A549 treated with GW870086 at 1 μM for 4 hours (cell line): Measurements from ENCODE around the gene LZTFL1. TPM values are rescaled to one million over a fixed set of nuclear protein-coding genes. Genes with fewer than 3 reads are reported as not detected.

Source experiments
- total RNA-seq: library from RNA; stranded (reverse); fragments of 200-300 nt; extraction: Qiagen RNA extraction; gene quantifications from 5 replicates; pipeline ENCODE4 v1.2.3, GENCODE V29; 2022; ENCODE audit warnings: low read depth

Gene LZTFL1
- 12.2 to 17.1 TPM (median 15.1 TPM) in 5 replicates for total RNA-seq

GRCh38 chr3:45841757-45842491, at the start of gene LZTFL1:
TSS of gene LZTFL1 (minus strand) at chr3:45842119. CDS start at chr3:45841991, 128 bp downstream.

GRCh38 chr3:45885979-45886705, 44.2 kb upstream of the LZTFL1 start, which contains the start of gene CCR9:
TSS of gene CCR9 (plus strand) at chr3:45886543. CDS start at chr3:45894934, 8,391 bp downstream.

DNA sequence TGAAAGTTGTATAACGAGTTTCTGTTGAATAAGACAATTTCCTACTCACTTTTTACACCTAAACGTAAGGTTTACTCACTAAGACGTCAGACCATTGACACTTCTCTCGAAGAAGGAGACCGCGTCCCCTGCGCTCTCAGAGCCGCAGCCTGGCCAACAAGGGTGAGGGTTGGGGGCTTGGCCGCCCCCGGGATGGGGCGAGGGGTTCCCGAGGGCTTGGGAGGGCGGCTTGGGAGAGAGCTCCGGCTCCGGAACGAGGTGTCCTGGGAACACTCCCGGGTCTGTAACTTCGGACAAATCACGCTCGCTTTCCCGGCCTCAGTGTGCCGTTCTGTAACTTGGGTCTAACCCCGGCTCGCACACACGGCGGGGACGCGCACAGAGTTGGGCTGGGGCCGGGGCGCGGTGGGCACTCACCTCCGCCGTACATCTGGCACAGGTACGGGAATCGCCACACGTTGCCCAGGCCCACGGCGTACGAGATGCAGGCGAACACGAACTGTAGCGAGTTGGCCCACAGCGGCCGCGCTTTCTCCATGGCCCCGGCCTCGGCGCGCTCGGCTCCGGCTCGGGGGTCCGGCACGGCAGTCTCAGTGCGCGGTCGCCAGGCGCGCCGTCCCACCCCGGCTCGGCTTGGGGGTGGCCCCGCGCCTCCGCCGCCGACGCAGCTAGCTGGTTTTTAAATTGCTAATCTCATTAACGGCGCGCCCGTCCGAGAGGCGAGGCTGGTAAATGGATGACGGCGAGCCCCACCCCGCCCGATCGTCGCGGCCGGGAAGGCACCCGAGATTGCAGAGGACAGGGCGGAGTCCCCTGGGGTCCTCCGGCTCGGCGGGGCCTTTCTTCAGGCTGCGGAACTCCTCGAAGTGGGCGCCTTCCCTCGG, 45.8 kb downstream of the LZTFL1 start, which contains the start of gene SLC6A20:
TSS of gene SLC6A20 (minus strand) at position 655 of the 884 bp plus-strand sequence. CDS start at position 538, 117 bp downstream.

Other genes with a start within 250 kb of the LZTFL1 start
- gene LIMD1, start 247.4 kb downstream of the LZTFL1 start, total RNA-seq, result 10.3 to 17.9 TPM (median 15.1 TPM) in 5 replicates
- 13.6 to 17.9 TPM (median 16.7 TPM) in 5 replicates for gene SACM1L, start 152.7 kb downstream of the LZTFL1 start, total RNA-seq
- gene SLC6A20, start 45.6 kb downstream of the LZTFL1 start, total RNA-seq, result 0.03 to 0.07 TPM (median 0.04 TPM) in 4 of 5 replicates, not detected in the other
- not detected in 5 replicates for gene CCR9, start 44.4 kb upstream of the LZTFL1 start, total RNA-seq
- gene CXCR6, start 101.3 kb upstream of the LZTFL1 start, total RNA-seq, result not detected in 5 replicates
- 4.0 to 5.4 TPM (median 4.9 TPM) in 5 replicates for gene FYCO1, start 153.7 kb upstream of the LZTFL1 start, total RNA-seq
- not detected in 5 replicates for gene XCR1, start 185.4 kb upstream of the LZTFL1 start, total RNA-seq